Fibroblast of lung (primary cell): ENCODE results near the gene RAPGEF3. TPM values are rescaled to one million over a fixed set of nuclear protein-coding genes. Genes with fewer than 3 reads are reported as not detected.

Source experiments
- DNase-seq, 2 donors: peaks; one replicate each; pipeline versions ENCODE4 v3.0.0 to v3.0.0-alpha.2; 2010; ENCODE audit warnings: low read depth in 2 of 2
- H2AFZ ChIP-seq: 2 replicates; pipeline ENCODE4 v1.5.1; 2012; ENCODE audit warnings: low read length, control low read depth, inconsistent platforms
- H3K27ac ChIP-seq: 2 replicates; pipeline ENCODE4 v1.5.1; 2011; ENCODE audit warnings: low read length, control low read depth; ENCODE audit not compliant: insufficient read depth
- H3K27me3 ChIP-seq: 2 replicates; pipeline ENCODE4 v1.5.1; 2011; ENCODE audit warnings: mild to moderate bottlenecking, low read length; ENCODE audit not compliant: control insufficient read depth, insufficient read depth
- H3K36me3 ChIP-seq: 2 replicates; pipeline ENCODE4 v1.5.1; 2011; ENCODE audit warnings: low read length; ENCODE audit not compliant: control insufficient read depth, insufficient read depth
- H3K4me1 ChIP-seq: 2 replicates; pipeline ENCODE4 v1.5.1; 2011; ENCODE audit warnings: low read length; ENCODE audit not compliant: control insufficient read depth, insufficient read depth; ENCODE audit errors: extremely low read depth
- H3K4me2 ChIP-seq: 2 replicates; pipeline ENCODE4 v1.5.1; 2011; ENCODE audit warnings: low read length, control low read depth; ENCODE audit not compliant: insufficient read depth; ENCODE audit errors: extremely low read depth
- H3K4me3 ChIP-seq, 4 experiments: fragments of 200-600 bp in 1 of 4; sonication (generic) in 1 of 4; replicated peaks in 1 of 4; 2 replicates each; pipeline ENCODE4 v1.5.1; 2011 to 2016; ENCODE audit warnings: low read length in 4 of 4, low read depth in 3 of 4, mild to moderate bottlenecking in 3 of 4, control low read depth in 2 of 4, inconsistent platforms in 1 of 4, mixed read lengths in 1 of 4; ENCODE audit not compliant: insufficient read depth in 1 of 4; ENCODE audit errors: control extremely low read depth in 1 of 4
- H3K79me2 ChIP-seq: 2 replicates; pipeline ENCODE4 v1.5.1; 2012; ENCODE audit warnings: mild to moderate bottlenecking, low read length, inconsistent platforms; ENCODE audit not compliant: control insufficient read depth, insufficient read depth
- H3K9ac ChIP-seq: 2 replicates; pipeline ENCODE4 v1.5.1; 2011; ENCODE audit warnings: mild to moderate bottlenecking, low read length, control low read depth; ENCODE audit not compliant: insufficient read depth
- H3K9me3 ChIP-seq: 2 replicates; pipeline ENCODE4 v1.5.1; 2012; ENCODE audit warnings: low read depth, low read length; ENCODE audit not compliant: control insufficient read depth, insufficient read depth
- H4K20me1 ChIP-seq: 2 replicates; pipeline ENCODE4 v1.5.1; 2011; ENCODE audit warnings: low read length; ENCODE audit not compliant: control insufficient read depth, insufficient read depth; ENCODE audit errors: extremely low read depth
- CTCF ChIP-seq, 2 donors: IDR thresholded peaks in 1 of 2; conservative IDR thresholded peaks in 1 of 2; 1 replicate in 1 of 2; 2 replicates in 1 of 2; pipeline ENCODE4 v1.5.1; 2011 to 2012; ENCODE audit warnings: low read length in 2 of 2, control low read depth in 1 of 2, inconsistent platforms in 1 of 2, low read depth in 1 of 2, mild to moderate bottlenecking in 1 of 2
- EZH2 ChIP-seq: IDR thresholded peaks from 2 replicates; pipeline ENCODE4 v1.5.1; 2012; ENCODE audit warnings: low read length, control low read depth, mild to moderate bottlenecking; ENCODE audit errors: missing control alignments
- polyA plus RNA-seq, 2 donors: library from polyadenylated mRNA; depleted of rRNA in 1 of 2; stranded (reverse) in 1 of 2; unstranded in 1 of 2; fragments of >200 nt; gene quantifications; 2 replicates each; pipeline ENCODE4 v1.2.1, GENCODE V29; 2011 to 2012; ENCODE audit warnings: missing spikeins in 1 of 2
- total RNA-seq: library from RNA; depleted of rRNA; stranded (reverse); fragments of >200 nt; gene quantifications from 2 replicates; pipeline ENCODE4 v1.2.1, GENCODE V29; 2014

Gene RAPGEF3
- total and polyA plus RNA-seq, 2 donors (not counting 1 experiment from before 2014, with no cell fraction given), result 0.83 to 2.8 TPM

DNA sequence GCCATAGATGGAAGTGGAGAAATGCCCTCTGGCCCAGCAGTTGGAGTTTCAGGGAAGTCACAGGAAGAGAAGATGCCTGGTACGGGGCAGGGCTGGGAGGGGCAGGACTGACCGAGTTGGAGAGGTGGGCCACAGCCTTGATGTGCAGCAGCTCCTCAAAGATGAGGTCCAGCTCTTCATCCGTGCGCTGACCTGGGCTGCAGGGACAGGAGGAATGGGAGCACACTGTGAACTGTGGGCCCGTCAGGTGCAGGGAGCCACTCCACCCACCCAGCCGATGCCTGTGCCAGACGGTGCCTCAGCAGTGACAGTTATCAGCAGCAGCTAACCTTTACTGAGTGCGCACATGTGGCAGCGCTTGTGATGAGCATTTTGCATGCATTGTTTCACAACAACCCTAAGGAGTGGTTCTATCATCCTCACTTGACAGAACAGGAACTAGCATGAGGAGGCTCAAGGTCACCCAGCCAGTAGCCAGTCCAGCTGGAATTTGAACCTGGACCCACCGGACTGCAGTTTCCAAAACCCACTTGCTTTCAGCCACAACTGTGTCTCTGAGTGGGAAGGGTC is 8.4 kb downstream of the RAPGEF3 start:
- H4K20me1 ChIP-seq, result no peaks in the 10 kb centered on the region
- no peak overlapping the region for H3K4me2 ChIP-seq
- no peak overlapping the region for H2AFZ ChIP-seq
- no peak overlapping the region for H3K27ac ChIP-seq
- no peaks in the 10 kb centered on the region for H3K79me2 ChIP-seq
- H3K9ac ChIP-seq, result no peak overlapping the region
- H3K9me3 ChIP-seq, result no peaks in the 10 kb centered on the region
- H3K4me3 ChIP-seq, result no peak overlapping the region
- DNase-seq, result no peak
- TF ChIP-seq EZH2 (no peak), CTCF (conservative IDR thresholded peaks at IDR 0.05 in 1 of 2, IDR thresholded peaks at IDR 0.05 in 1 of 2; ENCODE audit: low read depth in 1 of 2, low read length in 2 of 2) (no peak)
- peaks cover 12% of the 10 kb centered on the region for H3K4me1 ChIP-seq
- H3K27me3 ChIP-seq, result no peaks in the 10 kb centered on the region
- H3K36me3 ChIP-seq, result no peaks in the 10 kb centered on the region

GRCh38 chr12:47748899-47749298 is 9.8 kb downstream of the RAPGEF3 start:
- no peak overlapping the region for H3K4me3 ChIP-seq
- no peaks in the 10 kb centered on the region for H4K20me1 ChIP-seq
- no peak overlapping the region for H3K9ac ChIP-seq
- H3K79me2 ChIP-seq, result no peaks in the 10 kb centered on the region
- TF ChIP-seq CTCF (conservative IDR thresholded peaks at IDR 0.05 in 1 of 2, IDR thresholded peaks at IDR 0.05 in 1 of 2; ENCODE audit: low read depth in 1 of 2, low read length in 2 of 2), result no peak
- peaks cover 3% of the 10 kb centered on the region for H3K27me3 ChIP-seq
- no peak overlapping the region for H2AFZ ChIP-seq
- H3K4me2 ChIP-seq, result no peak overlapping the region
- H3K4me1 ChIP-seq, result peaks cover 12% of the 10 kb centered on the region
- H3K9me3 ChIP-seq, result no peaks in the 10 kb centered on the region
- DNase-seq, result no peak
- no peaks in the 10 kb centered on the region for H3K36me3 ChIP-seq
- no peak overlapping the region for H3K27ac ChIP-seq

DNA sequence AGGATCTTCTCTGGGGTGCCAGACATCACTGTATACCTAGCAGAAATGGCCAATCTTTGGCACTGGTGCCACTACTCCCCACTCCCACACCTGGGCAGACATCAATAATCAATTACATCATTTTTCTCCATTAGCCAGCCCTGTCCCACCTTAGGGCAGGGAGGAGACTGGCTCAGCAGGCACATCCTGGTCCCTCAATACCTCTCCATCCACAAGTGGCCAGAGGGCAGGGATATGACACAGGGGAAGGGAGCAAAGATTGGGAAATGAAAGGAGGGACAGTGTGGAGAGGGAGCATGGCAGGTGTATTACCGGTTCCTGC is 10.2 kb downstream of the RAPGEF3 start:
- Histone ChIP-seq H3K4me1 (peaks cover 9% of the 10 kb centered on the region), H3K4me2 (no peak overlapping the region), H3K4me3 (no peak overlapping the region), H3K9ac (no peak overlapping the region), H3K9me3 (no peaks in the 10 kb centered on the region), H3K27me3 (peaks cover 3% of the 10 kb centered on the region), H2AFZ (no peak overlapping the region), H4K20me1 (no peaks in the 10 kb centered on the region), H3K27ac (no peak overlapping the region), H3K36me3 (no peaks in the 10 kb centered on the region), H3K79me2 (no peaks in the 10 kb centered on the region)
- TF ChIP-seq CTCF (conservative IDR thresholded peaks at IDR 0.05 in 1 of 2, IDR thresholded peaks at IDR 0.05 in 1 of 2; ENCODE audit: low read depth in 1 of 2, low read length in 2 of 2), result no peak
- TF ChIP-seq EZH2, result no peak
- no peak for DNase-seq
